BLaER1 treated with 17β-estradiol and CSF1 and Interleukin-3, amounts not matched to agents 10 nM and 100 nM (cell line): ENCODE data around the gene CACNA1F.

Experiments
- H3K27ac ChIP-seq, 11 experiments: shearing (Covaris generic); formaldehyde crosslinking; 2 replicates each; pipeline ENCODE4 v1.8.1; 2022
- H3K27me3 ChIP-seq, 11 experiments: shearing (Covaris generic); formaldehyde crosslinking; 2 replicates each; pipeline ENCODE4 v1.8.1; 2022
- H3K36me3 ChIP-seq, 11 experiments: shearing (Covaris generic); formaldehyde crosslinking; 2 replicates each; pipeline ENCODE4 v1.8.1; 2022
- H3K4me1 ChIP-seq, 10 experiments: shearing (Covaris generic); formaldehyde crosslinking; 2 replicates each; pipeline ENCODE4 v1.8.1; 2022
- H3K4me2 ChIP-seq, 11 experiments: shearing (Covaris generic); formaldehyde crosslinking; 2 replicates each; pipeline ENCODE4 v1.8.1; 2022
- H3K4me3 ChIP-seq, 10 experiments: shearing (Covaris generic); formaldehyde crosslinking; 2 replicates each; pipeline ENCODE4 v1.8.1; 2022
- H3K9ac ChIP-seq, 11 experiments: shearing (Covaris generic); formaldehyde crosslinking; 2 replicates each; pipeline ENCODE4 v1.8.1; 2022
- H3K9me3 ChIP-seq, 11 experiments: shearing (Covaris generic); formaldehyde crosslinking; replicated peaks in 1 of 11; 2 replicates each; pipeline ENCODE4 v1.8.1; 2022
- H4K20me1 ChIP-seq, 11 experiments: shearing (Covaris generic); formaldehyde crosslinking; 2 replicates each; pipeline ENCODE4 v1.8.1; 2022
- Cebpa-rat ChIP-seq, 11 experiments: shearing (Covaris generic); IDR thresholded peaks; 2 replicates each; pipeline ENCODE4 v1.8.1; 2022

The CACNA1F gene

DNA sequence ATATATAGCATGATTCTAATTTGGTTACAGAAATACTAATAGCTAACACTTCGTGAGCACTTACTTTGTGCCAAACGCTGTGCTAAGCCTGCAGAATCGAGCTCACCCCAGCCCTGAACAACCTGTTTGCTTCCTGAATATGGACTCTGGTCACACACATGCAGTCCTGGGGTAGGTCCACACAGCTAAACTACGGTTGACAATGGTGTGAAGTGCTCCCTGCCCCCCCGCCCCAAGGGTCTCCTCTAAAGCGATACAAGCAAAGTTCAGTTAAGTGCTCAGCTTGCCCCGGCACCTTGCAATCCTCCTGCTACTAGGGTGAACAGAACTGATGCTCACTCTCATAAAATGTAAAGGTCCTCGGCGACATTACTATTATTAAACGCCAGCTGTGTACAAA is 30.5 kb upstream of the CACNA1F start:
- TF ChIP-seq Cebpa-rat (IDR thresholded peaks at IDR 0.05): no peak
- Histone ChIP-seq H3K9ac (no peak overlapping the region), H3K4me2 (no peak overlapping the region), H3K36me3 (no peaks in the 10 kb centered on the region), H3K4me3 (no peak overlapping the region), H3K27ac (no peak overlapping the region), H3K4me1 (peaks cover 0 to 7% (median 6%) of the 10 kb centered on the region in 10 experiments; a peak in 5 of 20 replicates), H3K9me3 (no peaks in the 10 kb centered on the region), H3K27me3 (peaks cover 54 to 99% (median 91%) of the 10 kb centered on the region in 11 experiments), H4K20me1 (peaks cover 0 to 5% (median 0%) of the 10 kb centered on the region in 11 experiments; a peak in 3 of 22 replicates)

DNA sequence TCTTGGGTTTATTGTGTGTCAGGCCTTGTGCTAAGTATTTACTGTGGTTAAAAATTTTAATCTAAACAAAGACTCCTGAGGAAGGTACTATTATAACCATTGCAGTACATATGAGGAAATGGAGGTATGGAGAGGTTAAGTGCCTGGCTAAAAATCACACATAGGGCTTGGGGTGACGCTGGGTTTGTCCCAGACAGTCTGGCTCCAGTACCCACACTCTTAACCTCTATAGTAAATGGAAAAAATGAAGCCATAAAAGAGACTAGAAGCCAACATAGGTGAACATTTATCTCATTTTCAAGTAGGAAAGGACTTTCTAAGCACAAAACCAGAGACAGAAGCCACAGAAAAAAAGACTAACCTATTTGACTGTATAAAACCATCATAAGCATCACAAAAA is 29.5 kb upstream of the CACNA1F start:
- Histone ChIP-seq H3K4me2 (no peak overlapping the region), H3K4me3 (no peak overlapping the region), H3K27ac (no peak overlapping the region), H3K9ac (no peak overlapping the region), H3K27me3 (peaks cover 60 to 99% (median 93%) of the 10 kb centered on the region in 11 experiments), H3K36me3 (no peaks in the 10 kb centered on the region), H3K4me1 (0 out of 20 replicates have a peak, but pooled peaks cover 0 to 4% (median 0%) of the 10 kb centered on the region in 10 experiments), H3K9me3 (no peaks in the 10 kb centered on the region), H4K20me1 (peaks cover 0 to 9% (median 0%) of the 10 kb centered on the region in 11 experiments; a peak in 4 of 22 replicates)
- no peak for TF ChIP-seq Cebpa-rat (IDR thresholded peaks at IDR 0.05)

- Histone ChIP-seq H3K4me2 (no peak overlapping the region), H3K9me3 (no peaks in the 10 kb centered on the region), H3K4me3 (no peak overlapping the region), H3K4me1 (peaks cover 0 to 12% (median 0%) of the 10 kb centered on the region in 10 experiments; a peak in 2 of 20 replicates), H4K20me1 (peaks cover 0 to 29% (median 0%) of the 10 kb centered on the region in 11 experiments; a peak in 4 of 22 replicates), H3K36me3 (no peaks in the 10 kb centered on the region), H3K27me3 (peaks cover 43 to 97% (median 81%) of the 10 kb centered on the region in 11 experiments), H3K9ac (no peak overlapping the region), H3K27ac (no peak overlapping the region)
- TF ChIP-seq Cebpa-rat (IDR thresholded peaks at IDR 0.05): no peak
These were observed 27.3 kb upstream of the CACNA1F start for GRCh38 chrX:49260221-49260985.

- Histone ChIP-seq H3K27me3 (peaks cover 38 to 89% (median 65%) of the 10 kb centered on the region in 11 experiments), H3K27ac (no peak overlapping the region), H3K9me3 (no peaks in the 10 kb centered on the region)
These were observed 25.6 kb upstream of the CACNA1F start for GRCh38 chrX:49258749-49259124.

GRCh38 chrX:49257846-49258748 is 25.0 kb upstream of the CACNA1F start:
- peaks cover 0 to 46% (median 0%) of the 10 kb centered on the region in 11 experiments; a peak in 5 of 22 replicates for H4K20me1 ChIP-seq
- H3K27ac ChIP-seq: no peak overlapping the region
- no peaks in the 10 kb centered on the region for H3K9me3 ChIP-seq
- H3K4me3 ChIP-seq: no peak overlapping the region
- peaks cover 38 to 89% (median 62%) of the 10 kb centered on the region in 11 experiments for H3K27me3 ChIP-seq
- peaks cover 0 to 12% (median 3%) of the 10 kb centered on the region in 10 experiments; a peak in 5 of 20 replicates for H3K4me1 ChIP-seq
- H3K9ac ChIP-seq: no peak overlapping the region
- TF ChIP-seq Cebpa-rat (IDR thresholded peaks at IDR 0.05): no peak
- no peaks in the 10 kb centered on the region for H3K36me3 ChIP-seq
- no peak overlapping the region for H3K4me2 ChIP-seq

More at GRCh38 chrX:49258749-49259124, 25.6 kb upstream of the CACNA1F start:
- Histone ChIP-seq H3K4me2 (no peak overlapping the region), H3K9ac (no peak overlapping the region), H3K36me3 (no peaks in the 10 kb centered on the region), H4K20me1 (peaks cover 0 to 41% (median 0%) of the 10 kb centered on the region in 11 experiments; a peak in 4 of 22 replicates), H3K4me3 (no peak overlapping the region), H3K4me1 (peaks cover 0 to 12% (median under 1%) of the 10 kb centered on the region in 10 experiments; a peak in 5 of 20 replicates)
- no peak for TF ChIP-seq Cebpa-rat (IDR thresholded peaks at IDR 0.05)

DNA sequence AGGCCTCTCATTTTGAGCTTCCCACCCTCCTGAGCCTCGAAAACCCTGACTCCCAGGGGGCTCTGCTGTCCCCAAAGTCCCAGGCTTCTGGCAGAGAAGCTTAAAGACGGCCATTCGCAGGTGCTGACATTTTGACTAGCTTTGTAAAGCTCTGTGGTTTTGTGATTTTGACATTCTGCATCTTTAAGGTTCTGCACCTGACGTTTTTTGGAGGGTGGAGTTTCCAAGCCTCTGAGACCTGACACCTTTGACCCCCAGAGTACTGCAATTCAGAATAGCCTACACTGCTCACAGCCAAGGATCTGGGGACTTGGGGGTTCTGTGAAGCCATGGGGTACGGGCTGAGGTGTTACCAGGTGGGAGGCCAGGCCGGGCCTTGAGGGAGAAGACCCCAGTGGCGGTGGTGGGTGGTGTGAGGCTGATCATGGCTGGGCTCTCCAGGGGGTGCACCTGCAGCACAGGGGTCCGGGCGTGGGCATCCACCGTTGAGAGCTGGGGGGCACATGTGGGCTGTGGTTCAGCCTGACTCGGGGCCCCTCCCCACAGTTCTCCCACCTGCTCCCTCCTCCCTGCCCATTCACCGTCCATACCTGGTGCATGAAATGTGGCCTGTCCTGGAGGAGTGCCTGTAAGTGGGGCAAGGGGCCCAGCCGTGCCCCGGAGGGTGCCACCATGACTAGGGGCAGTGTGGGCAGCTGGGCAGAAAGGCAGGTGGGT is 24.1 kb upstream of the CACNA1F start:
- H3K4me3 ChIP-seq: no peak overlapping the region
- H3K27me3 ChIP-seq: peaks cover 33 to 90% (median 65%) of the 10 kb centered on the region in 11 experiments
- H4K20me1 ChIP-seq: peaks cover 0 to 53% (median 0%) of the 10 kb centered on the region in 11 experiments; a peak in 5 of 22 replicates
- H3K9me3 ChIP-seq: no peaks in the 10 kb centered on the region
- H3K4me1 ChIP-seq: peaks cover 0 to 13% (median 3%) of the 10 kb centered on the region in 10 experiments; a peak in 5 of 20 replicates
- H3K4me2 ChIP-seq: no peak overlapping the region; a peak in 1 of 22 replicates
- H3K36me3 ChIP-seq: no peaks in the 10 kb centered on the region
- no peak overlapping the region for H3K27ac ChIP-seq
- no peak for TF ChIP-seq Cebpa-rat (IDR thresholded peaks at IDR 0.05)
- no peak overlapping the region for H3K9ac ChIP-seq

- Histone ChIP-seq H3K9ac (no peak overlapping the region), H4K20me1 (peaks cover 0 to 53% (median 0%) of the 10 kb centered on the region in 11 experiments; a peak in 5 of 22 replicates), H3K4me1 (peaks cover 0 to 13% (median 3%) of the 10 kb centered on the region in 10 experiments; a peak in 5 of 20 replicates), H3K27me3 (peaks cover 33 to 84% (median 59%) of the 10 kb centered on the region in 11 experiments), H3K9me3 (no peaks in the 10 kb centered on the region), H3K36me3 (0 out of 22 replicates have a peak, but pooled peaks cover 0 to 1% (median 0%) of the 10 kb centered on the region in 11 experiments), H3K27ac (no peak overlapping the region), H3K4me3 (no peak overlapping the region), H3K4me2 (no peak overlapping the region; a peak in 1 of 22 replicates)
- no peak for TF ChIP-seq Cebpa-rat (IDR thresholded peaks at IDR 0.05)
These were observed 23.3 kb upstream of the CACNA1F start for GRCh38 chrX:49256268-49256995.

DNA sequence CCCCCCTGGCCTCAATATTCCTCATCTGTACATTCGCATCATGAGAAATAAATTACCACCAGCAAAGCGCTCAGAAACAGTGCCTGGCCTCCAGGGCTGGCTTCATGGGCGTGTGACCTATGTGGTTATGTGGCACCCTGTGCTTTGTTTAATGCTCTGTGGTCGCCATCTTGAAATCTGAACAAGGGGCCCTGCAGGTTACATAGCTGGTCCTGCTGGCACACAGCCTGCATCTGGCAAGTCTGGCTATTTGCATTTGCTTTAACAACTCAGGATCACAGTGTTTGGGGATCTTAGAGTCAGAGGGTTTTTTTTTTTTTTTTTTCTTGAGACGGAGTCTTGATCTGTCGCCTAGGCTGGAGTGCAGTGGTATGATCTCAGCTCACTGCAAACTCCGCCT is 21.5 kb upstream of the CACNA1F start:
- no peak for TF ChIP-seq Cebpa-rat (IDR thresholded peaks at IDR 0.05)
- no peak overlapping the region for H3K27ac ChIP-seq
- peaks cover 0 to 14% (median 5%) of the 10 kb centered on the region in 11 experiments; a peak in 6 of 22 replicates for H3K36me3 ChIP-seq
- no peak overlapping the region for H3K9ac ChIP-seq
- H4K20me1 ChIP-seq: peaks cover 0 to 59% (median 0%) of the 10 kb centered on the region in 11 experiments; a peak in 6 of 22 replicates
- no peaks in the 10 kb centered on the region for H3K9me3 ChIP-seq
- H3K4me1 ChIP-seq: peaks cover 0 to 13% (median 3%) of the 10 kb centered on the region in 10 experiments; a peak in 5 of 20 replicates
- H3K4me2 ChIP-seq: no peak overlapping the region
- H3K4me3 ChIP-seq: no peak overlapping the region
- peaks cover 17 to 74% (median 43%) of the 10 kb centered on the region in 11 experiments for H3K27me3 ChIP-seq
